Esophagus muscularis mucosa (tissue), 4 donors: Measurements from ENCODE around the gene ITGBL1. TPM values are rescaled to one million over a fixed set of nuclear protein-coding genes. Genes with fewer than 3 reads are reported as not detected.
A peak's percentile ranks its signal among the peaks of the same experiment; 100 is the strongest.

Experiments
- DNase-seq: peaks from one replicate; pipeline ENCODE4 v3.0.0-alpha.2; 2017; ENCODE audit errors: extremely low spot score
- H3K27ac ChIP-seq, 4 donors: fragments of 200-600 bp; sonication (generic); replicated peaks in 1 of 4; 1 replicate in 3 of 4; 2 replicates in 1 of 4; pipeline ENCODE4 v1.5.1; 2016 to 2019; ENCODE audit warnings: mild to moderate bottlenecking in 1 of 4
- H3K27me3 ChIP-seq, 4 donors: fragments of 200-600 bp; sonication (generic); one replicate each; pipeline versions ENCODE4 v1.5.1 to v1.6.0; 2016 to 2019
- H3K36me3 ChIP-seq, 4 donors: fragments of 200-600 bp; sonication (generic); one replicate each; pipeline ENCODE4 v1.5.1; 2016 to 2019
- H3K4me1 ChIP-seq, 4 donors: fragments of 200-600 bp; sonication (generic); one replicate each; pipeline ENCODE4 v1.5.1; 2016 to 2019
- H3K4me3 ChIP-seq, 4 donors: fragments of 200-600 bp; sonication (generic); 1 replicate in 2 of 4; 2 replicates in 2 of 4; pipeline ENCODE4 v1.5.1; 2016 to 2019; ENCODE audit warnings: mild to moderate bottlenecking in 4 of 4, moderate library complexity in 1 of 4
- H3K9me3 ChIP-seq, 4 donors: fragments of 200-600 bp; sonication (generic); 1 replicate in 3 of 4; 2 replicates in 1 of 4; pipeline ENCODE4 v1.5.1; 2016 to 2019
- CTCF ChIP-seq, 3 experiments: fragments of 200-600 bp in 2 of 3; fragments of 450-650 bp in 1 of 3; sonication (generic) in 2 of 3; IDR thresholded peaks; one replicate each; pipeline ENCODE4 v1.5.1; 2017 to 2019; ENCODE audit warnings: antibody characterized with exemption in 3 of 3, mild to moderate bottlenecking in 2 of 3, moderate library complexity in 1 of 3
- EP300 ChIP-seq: sonication (generic); formaldehyde crosslinking; IDR thresholded peaks from one replicate; pipeline ENCODE4 v1.6.1; 2017; ENCODE audit warnings: antibody characterized with exemption
- POLR2A ChIP-seq: fragments of 450-650 bp; IDR thresholded peaks from one replicate; pipeline ENCODE4 v1.6.1; 2017; ENCODE audit warnings: antibody characterized with exemption, moderate library complexity, mild to moderate bottlenecking, low read depth
- POLR2AphosphoS5 ChIP-seq, 2 donors: sonication (generic); formaldehyde crosslinking; IDR thresholded peaks; one replicate each; pipeline ENCODE4 v1.6.1; 2017; ENCODE audit warnings: antibody characterized with exemption in 2 of 2
- WGBS: methylation state at CpG from one replicate; pipeline ENCODE4 v1.1.5; 2018; 5-methylcytosine and 5-hydroxymethylcytosine counted together
- intact Hi-C: fragments of 100-400 bp; cut with DNase I; formaldehyde crosslinking; loops from one replicate; pipeline ENCODE4 v1.15.1; 2023
- total RNA-seq, 4 donors: library from RNA; depleted of rRNA; stranded (reverse); fragments of >200 nt; gene quantifications; one replicate each; pipeline versions ENCODE4 v1.1.0 to v1.2.1, GENCODE V29; 2016

The ITGBL1 gene
- total RNA-seq, 4 donors from 2014 or later, result 8.3 to 20.0 (median 13.8) TPM

DNA sequence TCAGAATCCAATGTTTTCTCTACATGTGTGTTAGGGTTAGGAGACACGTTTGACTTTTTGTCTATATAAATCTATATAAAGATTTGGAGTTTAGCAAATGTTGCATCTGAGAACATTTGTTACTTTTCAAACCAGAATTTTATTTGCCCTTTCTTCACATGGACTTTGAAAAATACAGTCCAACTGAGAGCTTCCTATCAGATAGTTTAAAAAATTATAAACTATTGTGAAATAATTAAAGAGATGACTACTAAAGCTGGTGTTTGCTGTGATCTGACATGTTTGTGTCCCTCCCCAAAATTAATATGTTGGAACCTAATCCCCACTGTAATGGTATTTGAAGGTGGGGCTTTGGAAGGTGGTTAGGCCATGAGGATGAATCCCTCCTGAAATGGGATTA, 297.1 kb downstream of the ITGBL1 start:
- Histone ChIP-seq H3K4me3 (no peak overlapping the region), H3K36me3 (no peaks in the 10 kb centered on the region), H3K9me3 (no peaks in the 10 kb centered on the region), H3K27ac (no peak overlapping the region), H3K27me3 (no peaks in the 10 kb centered on the region), H3K4me1 (no peaks in the 10 kb centered on the region)
- DNase-seq, result no peak
- WGBS, result 89% methylated on average over 1 of the region's 1 CpG
- intact Hi-C loops, result no loop called here
- TF ChIP-seq EP300, result no peak
- TF ChIP-seq CTCF (IDR thresholded peaks at IDR 0.05), result no peak
- TF ChIP-seq POLR2AphosphoS5 (IDR thresholded peaks at IDR 0.05), result no peak
- no peak for TF ChIP-seq POLR2A

- Histone ChIP-seq H3K27me3 (no peaks in the 10 kb centered on the region), H3K4me1 (no peaks in the 10 kb centered on the region), H3K36me3 (no peaks in the 10 kb centered on the region), H3K9me3 (no peaks in the 10 kb centered on the region), H3K4me3 (no peak overlapping the region), H3K27ac (no peak overlapping the region)
- TF ChIP-seq POLR2A (no peak), EP300 (no peak), CTCF (IDR thresholded peaks at IDR 0.05) (no peak), POLR2AphosphoS5 (IDR thresholded peaks at IDR 0.05) (no peak)
- DNase-seq, result no peak
- WGBS, result 29% methylated on average over 3 of the region's 3 CpGs
- intact Hi-C loops, result no loop called here
Observed at GRCh38 chr13:101751488-101751887, 299.0 kb downstream of the ITGBL1 start.

DNA sequence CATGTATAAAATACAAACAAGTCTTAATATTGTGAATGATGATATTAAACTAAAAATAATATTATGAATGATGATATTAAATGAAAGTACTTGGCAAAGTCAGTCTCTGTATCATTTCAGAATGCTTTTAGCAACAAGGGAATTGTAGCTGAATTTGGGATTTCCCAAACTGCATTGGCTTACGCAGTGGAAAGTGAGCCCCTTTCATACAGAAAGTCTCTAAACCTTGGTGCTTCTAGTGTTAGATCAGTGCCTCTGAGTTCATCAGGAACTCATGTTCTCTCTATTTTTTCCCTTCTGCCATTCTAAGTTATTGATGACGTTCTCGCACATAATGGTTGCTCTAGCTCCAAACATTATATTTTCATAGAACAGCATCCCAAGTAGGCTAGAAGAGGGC, 300.0 kb downstream of the ITGBL1 start:
- no peaks in the 10 kb centered on the region for H3K27me3 ChIP-seq
- intact Hi-C loops, result no loop called here
- H3K27ac ChIP-seq, result no peak overlapping the region
- DNase-seq, result no peak
- 85% methylated on average over 3 of the region's 3 CpGs for WGBS
- H3K4me3 ChIP-seq, result no peak overlapping the region
- no peaks in the 10 kb centered on the region for H3K9me3 ChIP-seq
- H3K36me3 ChIP-seq, result no peaks in the 10 kb centered on the region
- no peaks in the 10 kb centered on the region for H3K4me1 ChIP-seq
- TF ChIP-seq POLR2AphosphoS5 (IDR thresholded peaks at IDR 0.05) (no peak), POLR2A (no peak), EP300 (no peak), CTCF (IDR thresholded peaks at IDR 0.05) (no peak)

DNA sequence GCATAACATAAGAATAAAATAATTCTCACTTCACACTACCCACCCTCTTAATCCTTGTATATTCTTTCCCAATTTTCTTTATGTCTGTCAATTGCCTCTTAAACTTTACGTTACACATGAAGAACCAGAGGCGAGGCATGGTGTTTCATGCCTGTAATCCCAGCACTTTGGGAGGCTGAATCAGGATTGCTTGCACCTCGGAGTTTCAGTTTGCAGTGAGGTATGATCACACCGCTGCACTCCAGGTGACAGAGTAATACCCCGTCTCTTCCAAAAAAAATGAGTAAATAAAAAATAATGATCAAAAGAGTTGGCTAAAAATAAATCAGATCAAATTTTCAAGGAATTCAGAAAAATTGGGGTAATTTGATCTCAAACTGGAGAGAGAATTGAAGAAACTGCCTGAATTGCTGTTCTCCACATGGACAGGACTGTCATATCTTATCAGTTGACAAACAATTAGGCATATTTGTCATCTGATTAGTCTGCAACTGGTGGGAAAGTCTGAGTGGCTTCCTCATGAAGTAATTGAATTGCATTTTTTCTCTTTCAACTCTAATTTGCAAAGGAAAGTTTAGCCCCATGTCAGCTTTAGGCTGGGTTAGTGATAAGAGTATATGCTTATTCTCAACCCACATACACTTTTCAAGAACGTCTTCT, 302.9 kb downstream of the ITGBL1 start:
- Histone ChIP-seq H3K27ac (no peak overlapping the region), H3K4me1 (no peaks in the 10 kb centered on the region), H3K9me3 (no peaks in the 10 kb centered on the region), H3K4me3 (no peak overlapping the region), H3K36me3 (no peaks in the 10 kb centered on the region), H3K27me3 (no peaks in the 10 kb centered on the region)
- WGBS, result 80% methylated on average over 6 of the region's 6 CpGs
- intact Hi-C loops, result no loop called here
- no peak for DNase-seq
- TF ChIP-seq EP300 (no peak), POLR2AphosphoS5 (IDR thresholded peaks at IDR 0.05) (no peak), CTCF (IDR thresholded peaks at IDR 0.05) (no peak), POLR2A (no peak)

GRCh38 chr13:101757446-101758039, 305.1 kb downstream of the ITGBL1 start:
- WGBS, result 4% methylated on average over 1 of the region's 1 CpG
- no peak for DNase-seq
- intact Hi-C loops, result loop anchor here (1.0 kb wide), 1 partner anchor 243 kb away; no protein-coding TSS in a partner anchor
- Histone ChIP-seq H3K4me3 (no peak overlapping the region), H3K4me1 (no peaks in the 10 kb centered on the region), H3K27ac (no peak overlapping the region), H3K27me3 (no peaks in the 10 kb centered on the region), H3K36me3 (no peaks in the 10 kb centered on the region), H3K9me3 (no peaks in the 10 kb centered on the region)
- no peak for TF ChIP-seq POLR2A
- peak; percentile 50 to 62 (median 57) for TF ChIP-seq CTCF (IDR thresholded peaks at IDR 0.05)
- TF ChIP-seq EP300, result no peak
- no peak for TF ChIP-seq POLR2AphosphoS5 (IDR thresholded peaks at IDR 0.05)
